ENCODE results near the gene SLC9A9. TPM values are rescaled to one million over a fixed set of nuclear protein-coding genes. Genes with fewer than 3 reads are reported as not detected.

Gene SLC9A9
- polyA plus RNA-seq, 1 experiment = 2.4 TPM

- ChIA-PET CTCF (interaction anchor here (1.8 kb wide), 1 partner anchor 9 kb away, joined by 4 read pairs; no protein-coding TSS in a partner anchor), POLR2A (no interaction called here)
- no peak for DNase-seq (ENCODE audit: low read depth)
- Histone ChIP-seq H3K27me3 (ENCODE audit: control insufficient read depth, insufficient read depth, low read length) (no peaks in the 10 kb centered on the region; the same call in 1 of the 2 replicates), H3K36me3 (ENCODE audit: control insufficient read depth, insufficient read depth, low read length) (no peaks in the 10 kb centered on the region), H3K4me3 (ENCODE audit: low read depth, low read length) (no peak overlapping the region)
- no peak for TF ChIP-seq CTCF (IDR thresholded peaks at IDR 0.05; ENCODE audit: insufficient read depth, low read depth, low read length)
Measured at GRCh38 chr3:143668924-143669790, 179.1 kb downstream of the SLC9A9 start.

- H3K36me3 ChIP-seq (ENCODE audit: control insufficient read depth, insufficient read depth, low read length) = no peaks in the 10 kb centered on the region
- no peak for TF ChIP-seq CTCF (IDR thresholded peaks at IDR 0.05; ENCODE audit: insufficient read depth, low read depth, low read length)
- CTCF ChIA-PET = interaction anchor here (1.8 kb wide), 1 partner anchor 8 kb away, joined by 4 read pairs; no protein-coding TSS in a partner anchor
- no peak overlapping the region for H3K4me3 ChIP-seq (ENCODE audit: low read depth, low read length)
- no peaks in the 10 kb centered on the region; the same call in 1 of the 2 replicates for H3K27me3 ChIP-seq (ENCODE audit: control insufficient read depth, insufficient read depth, low read length)
- POLR2A ChIA-PET = no interaction called here
- no peak for DNase-seq (ENCODE audit: low read depth)
Measured at GRCh38 chr3:143668385-143668784, 179.9 kb downstream of the SLC9A9 start.

- ChIA-PET POLR2A (no interaction called here), CTCF (interaction anchor here (1.8 kb wide), 1 partner anchor 12 kb away, joined by 5 read pairs; no protein-coding TSS in a partner anchor)
- no peaks in the 10 kb centered on the region for H3K27me3 ChIP-seq (ENCODE audit: control insufficient read depth, insufficient read depth, low read length)
- no peak for DNase-seq (ENCODE audit: low read depth)
- TF ChIP-seq CTCF (IDR thresholded peaks at IDR 0.05; ENCODE audit: insufficient read depth, low read depth, low read length) = no peak
- H3K4me3 ChIP-seq (ENCODE audit: low read depth, low read length) = no peak overlapping the region
- H3K36me3 ChIP-seq (ENCODE audit: control insufficient read depth, insufficient read depth, low read length) = no peaks in the 10 kb centered on the region
Measured at GRCh38 chr3:143661677-143662076, 186.6 kb downstream of the SLC9A9 start.

GRCh38 chr3:143658861-143659260, 189.4 kb downstream of the SLC9A9 start:
- TF ChIP-seq CTCF (IDR thresholded peaks at IDR 0.05; ENCODE audit: insufficient read depth, low read depth, low read length) = no peak
- ChIA-PET CTCF (interaction anchor here (0.8 kb wide), 1 partner anchor 16 kb away, joined by 3 read pairs; no protein-coding TSS in a partner anchor), POLR2A (no interaction called here)
- Histone ChIP-seq H3K36me3 (ENCODE audit: control insufficient read depth, insufficient read depth, low read length) (no peaks in the 10 kb centered on the region), H3K27me3 (ENCODE audit: control insufficient read depth, insufficient read depth, low read length) (no peaks in the 10 kb centered on the region), H3K4me3 (ENCODE audit: low read depth, low read length) (no peak overlapping the region)
- no peak for DNase-seq (ENCODE audit: low read depth)

DNA sequence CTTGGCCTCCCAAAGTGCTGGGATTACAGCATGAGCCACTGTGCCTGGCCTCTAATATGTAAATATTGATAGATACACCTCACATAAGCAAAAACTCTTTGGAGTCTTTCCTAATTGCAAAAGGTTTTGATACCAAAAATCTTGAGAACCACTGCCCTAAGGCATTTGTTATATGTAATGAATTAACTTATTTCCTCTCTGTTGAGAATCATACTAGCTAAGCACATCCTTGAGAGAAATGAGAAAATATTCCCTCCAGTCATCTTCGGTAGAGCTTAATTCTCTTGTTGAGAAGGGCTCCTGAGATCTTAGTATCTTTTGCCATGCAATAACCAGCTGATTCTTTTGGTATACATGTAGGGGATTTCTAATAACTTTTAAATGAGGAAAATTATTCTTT, 190.2 kb downstream of the SLC9A9 start:
- Histone ChIP-seq H3K36me3 (ENCODE audit: control insufficient read depth, insufficient read depth, low read length) (no peaks in the 10 kb centered on the region), H3K4me3 (ENCODE audit: low read depth, low read length) (no peak overlapping the region), H3K27me3 (ENCODE audit: control insufficient read depth, insufficient read depth, low read length) (no peaks in the 10 kb centered on the region)
- POLR2A ChIA-PET = no interaction called here
- CTCF ChIA-PET = interaction anchor here (1.0 to 1.1 kb wide), 2 partner anchors 13 to 537 kb away, joined by 3 to 4 read pairs; no protein-coding TSS in a partner anchor
- no peak for TF ChIP-seq CTCF (IDR thresholded peaks at IDR 0.05; ENCODE audit: insufficient read depth, low read depth, low read length)
- no peak for DNase-seq (ENCODE audit: low read depth)
